GM21723 (cell line): ENCODE results near the gene PTPRG.

Experiments used
- ATAC-seq: cut with Tn5 transposase; IDR thresholded peaks from one replicate; pipeline ENCODE4 v1.9.1; 2021; ENCODE audit warnings: mild to moderate bottlenecking, moderate library complexity; ENCODE audit not compliant: unreplicated experiment

PTPRG gene

DNA sequence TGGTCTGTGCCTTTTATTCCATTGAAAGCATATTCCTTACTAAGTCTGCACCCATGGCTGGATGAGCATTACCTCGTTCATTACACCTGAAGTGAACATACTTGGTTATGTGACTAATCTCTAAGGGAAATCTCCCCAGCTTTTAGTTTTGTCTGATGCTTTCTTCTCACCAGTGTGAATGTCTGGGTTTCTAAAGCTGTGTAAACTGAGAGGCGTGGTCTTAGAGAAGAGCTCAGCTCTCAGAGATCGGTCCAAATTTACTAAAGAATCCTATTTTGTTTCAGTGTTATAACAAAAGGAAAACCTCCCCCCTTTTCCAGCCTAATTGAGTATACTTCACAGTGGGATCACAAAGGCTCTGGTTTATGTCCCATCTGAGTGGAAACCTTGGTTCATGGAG lies 352.3 kb downstream of the PTPRG start:
- no peak for ATAC-seq

DNA sequence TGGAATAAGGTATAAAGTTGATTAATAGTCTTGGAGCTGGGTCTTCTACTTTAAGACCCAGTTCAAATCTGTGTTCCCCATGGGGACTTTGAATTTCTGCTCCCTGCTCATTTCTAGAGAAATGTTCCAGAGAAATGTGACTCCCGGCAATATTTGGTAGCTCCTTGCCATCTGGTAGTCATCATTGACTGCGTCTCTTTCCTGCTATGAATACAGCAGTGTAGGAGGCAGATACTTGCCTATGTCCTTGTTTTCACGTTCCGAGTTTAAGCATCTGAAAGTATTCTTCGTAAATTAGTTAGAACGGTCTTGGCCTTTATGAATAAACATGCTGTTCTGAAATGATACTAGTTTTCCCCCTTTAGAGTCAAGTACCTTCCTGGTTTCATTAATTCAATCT lies 352.9 kb downstream of the PTPRG start:
- no peak for ATAC-seq

DNA sequence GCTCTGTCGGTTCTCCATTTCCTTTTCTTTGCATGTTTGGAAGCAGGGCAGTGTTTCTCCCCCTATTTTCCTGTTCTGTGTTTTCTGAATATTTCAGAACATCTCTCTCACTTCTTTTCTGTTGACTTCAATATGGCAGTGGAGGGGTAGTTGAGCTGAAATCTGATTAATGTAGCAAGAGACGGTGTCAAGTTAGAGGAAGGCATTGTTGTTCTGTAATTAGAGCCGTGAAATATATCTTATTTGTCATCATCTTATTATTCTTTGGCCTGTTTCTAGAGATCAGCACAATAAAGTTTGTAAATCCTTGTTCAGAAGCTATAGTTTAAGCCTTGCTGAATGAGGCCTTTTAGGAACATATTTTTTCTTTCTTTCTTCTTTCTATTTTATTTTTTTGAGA lies 353.9 kb downstream of the PTPRG start:
- no peak for ATAC-seq

DNA sequence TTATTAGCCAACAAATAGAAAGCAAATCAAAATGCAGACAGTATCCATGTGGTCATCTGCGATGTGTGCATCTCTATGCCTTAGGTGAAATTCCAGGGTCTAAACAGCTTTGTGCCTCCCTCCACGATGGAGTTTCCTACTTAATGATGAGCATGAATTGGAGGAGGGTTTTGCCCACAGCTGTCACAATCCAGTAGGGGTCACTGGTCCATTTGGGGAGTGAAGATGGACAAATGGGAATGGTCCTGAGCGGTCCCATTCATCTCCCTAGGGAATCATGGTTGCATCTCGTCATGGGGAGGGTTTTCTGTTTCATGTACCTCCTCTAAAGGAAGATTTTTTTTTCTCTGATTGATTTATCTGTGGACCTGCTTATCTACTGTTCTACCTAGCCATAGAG lies 358.0 kb downstream of the PTPRG start:
- ATAC-seq = no peak

DNA sequence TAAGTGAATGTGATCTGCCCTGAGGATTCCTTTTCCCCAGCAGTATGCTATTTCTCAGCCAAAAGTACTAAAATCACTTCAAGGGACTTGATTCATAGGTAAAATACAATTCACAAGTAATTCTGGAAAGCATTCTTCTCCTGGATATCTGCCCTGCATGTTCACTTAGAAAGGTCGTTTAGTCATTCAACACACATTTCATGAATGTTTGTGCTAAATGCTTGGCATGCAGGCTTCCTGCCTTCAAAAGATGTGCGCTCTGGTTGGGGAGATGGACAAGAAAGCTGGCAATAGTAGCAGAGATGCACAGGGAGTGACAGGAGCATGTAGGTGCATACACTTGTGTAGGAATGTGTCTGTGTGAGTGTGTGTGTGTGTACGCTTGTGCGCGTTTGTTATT lies 360.7 kb downstream of the PTPRG start:
- no peak for ATAC-seq

DNA sequence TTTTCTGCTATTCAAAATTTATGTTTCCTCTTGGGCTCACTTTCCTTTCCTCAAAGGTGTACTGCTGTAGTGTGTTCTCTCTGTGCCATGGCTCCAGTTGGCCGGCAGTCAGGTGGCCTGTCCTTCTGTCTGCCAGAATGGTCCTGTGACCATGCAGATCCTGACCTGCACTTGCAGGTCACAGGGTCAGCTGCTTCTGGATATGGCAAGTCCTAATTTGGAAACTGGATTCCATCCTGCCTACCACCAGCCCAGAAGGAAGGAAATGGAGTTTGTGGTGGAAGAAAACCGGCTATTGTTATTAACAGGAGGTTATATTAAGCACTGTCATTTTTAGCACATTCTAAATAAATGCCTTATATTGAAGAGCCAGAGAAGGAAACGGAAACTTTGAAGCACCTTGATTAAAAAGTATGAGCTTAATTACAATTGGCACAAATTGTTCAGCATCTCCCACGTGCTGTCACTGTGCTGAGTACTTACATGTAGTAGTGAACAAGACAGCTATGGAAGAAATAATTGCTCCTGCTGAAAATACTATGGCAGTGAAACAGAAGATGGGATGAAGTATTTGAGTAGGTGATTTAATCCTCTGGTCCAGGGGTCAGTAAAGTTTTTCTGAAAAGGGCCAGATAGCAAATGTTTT lies 362.8 kb downstream of the PTPRG start:
- no peak for ATAC-seq

DNA sequence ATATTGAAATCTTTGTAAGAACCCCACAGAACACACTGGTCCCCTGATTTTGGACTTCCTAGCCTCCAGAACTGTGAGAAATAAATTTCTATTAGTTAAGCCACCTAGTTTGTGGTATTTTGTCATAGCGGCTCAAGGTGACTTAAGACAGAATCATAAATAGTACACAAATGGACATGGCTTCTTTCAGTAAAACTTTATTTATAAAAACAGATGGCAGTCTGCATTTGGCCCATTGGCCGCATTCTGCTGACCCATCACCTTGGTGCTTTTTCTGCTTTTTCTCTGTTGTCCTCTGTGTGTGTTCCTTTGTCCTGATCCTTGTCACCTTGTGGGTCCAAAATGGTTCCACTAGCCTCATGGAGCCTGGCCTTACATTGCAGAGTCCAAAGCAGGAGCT lies 363.6 kb downstream of the PTPRG start:
- ATAC-seq = no peak

DNA sequence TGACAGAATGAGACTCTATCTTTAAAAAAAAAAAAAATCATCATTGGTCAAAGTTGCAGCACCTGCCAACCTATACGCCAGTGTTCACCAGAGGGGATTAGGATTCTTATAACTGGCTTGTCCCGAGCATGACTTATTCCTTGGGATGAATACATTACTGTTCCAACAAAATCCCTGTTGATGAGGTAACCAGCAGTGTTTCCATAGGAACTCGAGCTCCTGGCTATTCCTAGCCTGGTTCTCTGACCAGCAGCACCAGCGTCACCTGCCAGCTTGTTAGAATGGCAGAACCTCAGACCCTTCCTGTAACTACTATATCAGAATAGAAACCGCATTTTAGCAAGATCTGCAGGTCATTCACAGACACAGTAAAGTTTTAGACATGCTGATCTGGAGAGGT lies 364.4 kb downstream of the PTPRG start:
- no peak for ATAC-seq

DNA sequence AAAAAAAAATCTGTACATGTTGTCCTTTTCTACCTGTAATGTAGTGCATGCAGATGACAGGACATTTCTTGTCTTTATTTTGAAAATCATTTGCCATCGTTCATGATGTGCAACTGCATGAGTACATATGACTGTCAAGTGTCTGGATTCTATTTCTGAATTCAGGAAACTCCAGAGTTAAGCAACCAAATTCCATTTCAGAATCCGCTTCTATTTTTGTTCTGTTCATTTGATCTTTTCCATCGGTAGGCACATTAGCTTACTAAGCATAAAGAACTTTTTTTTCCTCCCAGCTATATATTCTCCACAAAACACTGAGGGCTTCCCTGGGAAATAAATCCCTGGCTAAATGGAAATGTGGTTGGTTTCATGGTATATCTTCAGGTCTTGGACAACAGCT lies 365.6 kb downstream of the PTPRG start:
- no peak for ATAC-seq

DNA sequence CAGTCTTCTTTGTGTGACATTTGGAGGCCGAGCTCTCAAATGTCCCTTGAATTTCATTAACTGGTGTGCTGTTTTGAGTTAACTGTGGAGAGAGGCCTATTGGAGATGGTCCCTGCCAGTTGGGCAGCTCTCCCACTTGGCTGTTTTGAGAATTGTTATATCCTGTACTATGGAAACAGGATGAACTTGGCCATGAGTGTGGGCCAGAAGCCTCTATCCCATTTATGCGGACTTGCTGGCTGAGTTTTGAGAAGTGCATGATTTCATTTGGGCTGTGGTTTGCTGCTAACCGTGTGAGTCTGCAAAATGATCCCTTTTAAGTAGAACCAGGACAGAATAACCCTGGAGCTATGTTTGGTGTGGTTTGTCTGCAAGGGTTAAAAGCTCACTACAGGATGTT lies 366.0 kb downstream of the PTPRG start:
- ATAC-seq = no peak

DNA sequence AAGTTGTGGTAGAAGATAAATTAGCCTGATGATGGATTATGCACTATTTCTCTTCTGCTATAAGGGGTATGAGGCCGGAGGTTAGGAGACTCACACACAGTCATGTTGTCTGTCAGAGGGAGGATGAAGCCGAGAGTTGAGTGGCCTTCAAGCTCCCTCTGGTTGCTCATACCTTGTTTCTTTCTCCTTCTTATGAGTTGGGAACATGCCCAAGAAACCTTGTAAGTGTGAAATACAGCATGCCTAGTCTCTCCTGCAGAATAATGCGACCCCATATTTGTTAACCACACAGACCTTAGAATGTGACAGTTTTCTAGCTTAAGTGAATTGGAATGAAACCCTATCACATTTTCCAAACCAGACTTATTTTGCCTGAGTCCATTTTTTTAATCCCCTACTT lies 366.7 kb downstream of the PTPRG start:
- ATAC-seq = no peak

DNA sequence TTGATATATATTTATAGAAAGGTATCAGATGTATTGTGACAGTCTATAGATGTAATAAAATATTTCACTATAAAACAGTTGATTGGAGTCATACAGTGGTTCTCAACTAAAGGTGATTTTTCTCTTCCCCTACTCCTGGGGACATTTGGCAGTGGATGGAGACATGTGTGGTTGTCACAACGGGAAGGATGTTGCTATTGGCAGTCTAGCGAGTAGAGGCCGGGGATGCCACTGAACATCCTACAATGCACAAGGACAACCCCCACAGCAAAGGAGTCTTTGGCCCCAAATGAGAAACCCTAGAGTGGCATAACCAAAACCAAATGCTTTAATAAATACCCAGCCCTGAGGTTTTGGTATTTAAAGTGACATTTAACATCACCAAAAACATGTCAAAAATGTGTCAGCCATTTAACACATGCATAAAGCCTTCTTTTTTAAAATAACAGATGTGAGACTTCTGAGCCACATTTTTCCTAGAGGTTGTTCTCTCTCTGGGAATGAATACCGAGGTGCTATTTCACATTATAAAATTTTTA lies 367.5 kb downstream of the PTPRG start:
- ATAC-seq = no peak

DNA sequence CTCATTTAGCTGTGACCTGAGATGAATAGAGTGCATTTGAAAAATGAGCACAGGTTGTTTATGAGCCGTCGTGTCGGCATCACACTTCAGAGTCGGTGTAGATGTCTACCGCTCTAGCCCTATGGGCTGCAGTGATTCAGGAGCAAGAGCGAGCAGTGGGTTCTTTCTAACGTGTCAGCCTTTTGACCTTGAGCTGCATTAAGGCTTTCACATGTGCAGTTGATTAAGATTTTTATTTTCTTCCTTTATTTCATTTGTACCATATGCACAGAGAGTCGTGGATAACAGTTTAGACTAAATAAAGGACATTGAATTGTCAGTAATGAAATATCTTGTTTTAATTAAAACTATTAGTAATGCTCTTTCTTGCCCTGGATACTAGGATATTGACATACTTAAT lies 368.2 kb downstream of the PTPRG start:
- no peak for ATAC-seq

DNA sequence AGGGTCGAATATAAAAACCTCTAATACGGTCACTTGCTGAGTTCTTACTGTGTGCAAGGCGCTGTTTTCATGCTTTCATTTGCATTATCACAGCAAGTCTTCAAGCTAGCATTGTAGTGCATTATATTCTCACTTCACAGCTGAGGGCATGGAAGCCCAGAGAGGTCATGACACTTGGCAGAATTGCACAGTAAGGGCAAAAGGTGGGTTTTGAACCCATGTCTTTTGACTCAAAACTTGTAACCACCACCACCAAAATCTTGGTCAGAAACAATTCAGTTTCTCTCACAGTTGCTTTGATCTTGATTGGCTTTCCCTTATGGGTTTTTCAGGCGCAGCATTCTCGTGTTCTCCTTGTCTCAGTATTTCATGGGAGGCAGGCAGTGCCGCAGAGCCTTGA lies 371.1 kb downstream of the PTPRG start:
- ATAC-seq = no peak

DNA sequence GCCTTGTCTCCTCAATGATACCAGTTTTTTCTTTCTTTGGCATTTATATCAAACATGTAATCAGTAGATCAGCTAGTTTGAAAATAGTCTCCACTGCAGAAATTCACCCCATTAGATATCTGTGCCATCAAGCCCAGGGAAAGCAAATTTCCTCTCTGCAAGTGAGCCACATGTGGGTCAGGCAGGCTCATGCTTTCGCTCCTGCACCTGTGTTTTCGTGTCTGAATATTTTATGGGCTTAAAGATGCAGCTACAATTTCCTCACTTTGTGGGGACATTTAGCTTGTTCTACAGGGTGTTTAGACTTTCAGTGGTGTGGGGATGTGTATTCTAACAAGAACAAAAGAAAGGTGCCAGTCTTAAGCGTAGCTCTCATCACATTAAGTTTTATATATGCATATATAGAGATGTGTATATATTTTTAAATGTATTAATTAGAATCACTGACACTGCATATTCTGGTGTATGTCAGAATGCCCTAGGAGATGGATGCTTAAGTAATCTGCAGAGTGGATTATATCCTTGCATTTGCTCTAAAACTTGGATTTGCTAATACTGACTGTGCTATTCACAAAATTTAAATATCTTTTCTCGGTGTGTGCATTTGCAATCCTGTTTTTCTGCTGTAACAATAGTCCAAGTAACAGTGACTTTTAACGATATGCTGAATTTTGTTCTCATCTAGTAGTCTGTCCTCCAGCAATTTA lies 372.6 kb downstream of the PTPRG start:
- no peak for ATAC-seq

DNA sequence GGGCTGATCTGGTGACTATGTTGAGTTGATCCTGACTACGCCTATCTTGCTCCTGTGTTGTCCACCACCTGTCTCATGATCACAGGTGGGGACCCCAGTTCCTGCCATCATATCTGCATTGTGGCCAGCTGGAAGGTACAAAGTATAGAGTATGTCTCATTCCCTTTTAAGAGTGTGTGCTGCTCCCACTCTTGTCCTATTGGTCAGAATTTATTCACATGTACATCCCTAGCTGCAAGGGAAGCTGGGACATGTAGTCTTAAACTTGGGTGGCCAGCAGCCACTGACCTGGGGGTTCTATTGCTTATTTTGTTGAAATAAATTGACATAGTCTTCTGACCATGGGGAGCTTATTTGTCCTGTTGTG lies 373.1 kb downstream of the PTPRG start:
- ATAC-seq = no peak

DNA sequence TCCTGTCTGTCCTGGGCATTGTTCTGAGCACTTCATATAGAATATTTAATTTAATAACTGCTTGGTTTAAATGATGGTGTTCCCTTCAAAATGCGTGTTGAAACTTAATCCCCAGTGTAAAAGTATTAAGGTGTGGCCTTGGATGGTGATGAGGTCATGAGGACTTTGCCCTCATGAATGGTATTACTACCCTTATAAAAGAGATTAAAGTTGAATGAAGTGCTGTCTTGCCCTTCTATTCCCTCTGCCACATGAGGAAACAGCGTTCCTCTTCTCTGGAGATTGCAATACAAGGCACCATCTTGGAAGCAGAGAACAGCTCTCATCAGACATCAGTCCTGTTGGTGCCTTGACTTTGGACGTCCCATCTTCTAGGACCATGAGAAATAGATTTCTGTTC lies 374.4 kb downstream of the PTPRG start:
- ATAC-seq = no peak

DNA sequence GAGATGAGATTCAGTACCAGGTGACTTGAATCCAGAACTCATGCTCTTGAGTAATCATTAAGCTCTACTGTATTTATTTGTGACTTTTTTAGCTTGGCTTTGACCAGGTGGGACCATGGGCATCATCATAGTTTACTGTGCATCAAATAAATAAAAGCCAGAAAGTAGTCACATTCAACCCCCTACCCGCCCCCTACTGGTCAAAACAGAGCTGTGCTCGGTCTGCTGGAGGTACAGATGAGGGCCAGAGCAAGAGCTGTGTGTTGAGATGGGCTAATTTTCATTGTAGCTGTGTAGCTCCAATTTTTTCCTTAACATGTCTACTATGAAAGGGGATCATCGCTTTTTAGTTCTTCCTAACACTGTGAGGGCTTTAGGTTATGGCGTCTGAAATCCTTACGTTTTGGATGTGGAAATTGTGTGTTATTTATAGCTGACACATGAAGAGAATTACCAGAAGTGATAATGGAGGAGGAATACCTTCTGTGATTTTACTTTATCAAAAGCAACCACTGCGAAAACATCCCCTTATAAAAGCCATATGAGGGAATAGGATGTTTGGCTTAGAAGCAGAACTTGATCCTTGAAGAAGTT lies 375.1 kb downstream of the PTPRG start:
- no peak for ATAC-seq

DNA sequence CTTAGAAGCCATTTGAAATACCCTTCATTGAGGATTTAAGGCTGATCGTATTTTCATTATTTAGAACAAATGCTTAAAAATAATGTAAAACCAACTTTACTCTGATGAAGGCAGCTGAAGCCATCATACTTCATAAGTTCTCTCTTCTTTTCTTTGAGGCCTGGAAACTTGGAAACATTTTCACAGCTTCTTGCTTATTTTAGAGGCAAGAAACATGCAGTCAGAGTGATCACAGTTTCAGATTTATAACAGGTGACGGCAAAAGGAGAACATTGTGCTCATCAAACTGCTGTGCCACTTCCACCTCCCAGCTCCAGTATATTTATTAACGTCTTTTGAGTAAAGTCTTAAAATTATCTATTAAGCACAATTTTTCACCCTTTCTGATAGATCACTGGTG lies 376.1 kb downstream of the PTPRG start:
- no peak for ATAC-seq

DNA sequence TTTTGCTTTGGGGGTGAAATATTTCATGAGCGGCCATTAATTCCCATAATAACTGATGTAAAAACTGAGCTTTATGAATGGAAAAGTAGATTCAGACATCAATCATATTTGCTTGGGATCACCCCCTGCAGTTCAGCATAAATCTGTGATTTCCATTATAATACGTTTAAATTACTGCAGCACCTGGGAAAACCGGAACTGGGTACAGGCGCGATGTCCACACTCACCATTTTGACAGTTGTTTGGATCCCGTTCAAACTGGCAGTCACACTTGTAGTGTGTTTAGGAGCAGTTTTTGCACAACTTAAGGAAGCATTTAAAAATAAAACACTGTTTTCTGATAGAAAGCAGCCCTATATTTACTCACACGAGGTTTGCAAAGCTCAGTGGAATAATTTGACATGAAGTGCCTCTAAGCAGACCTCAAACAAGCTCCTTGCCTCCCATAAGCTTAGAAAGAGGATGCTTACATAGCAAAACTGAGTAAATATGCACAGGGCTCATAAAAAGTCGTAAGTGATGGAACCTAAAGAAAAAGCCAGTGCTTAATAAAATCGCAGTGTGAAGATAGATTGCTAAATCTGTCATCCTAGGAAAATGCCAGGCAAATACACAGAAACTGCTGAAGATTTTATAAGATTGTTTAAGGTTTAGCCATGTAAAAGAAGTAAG lies 377.6 kb downstream of the PTPRG start:
- no peak for ATAC-seq

DNA sequence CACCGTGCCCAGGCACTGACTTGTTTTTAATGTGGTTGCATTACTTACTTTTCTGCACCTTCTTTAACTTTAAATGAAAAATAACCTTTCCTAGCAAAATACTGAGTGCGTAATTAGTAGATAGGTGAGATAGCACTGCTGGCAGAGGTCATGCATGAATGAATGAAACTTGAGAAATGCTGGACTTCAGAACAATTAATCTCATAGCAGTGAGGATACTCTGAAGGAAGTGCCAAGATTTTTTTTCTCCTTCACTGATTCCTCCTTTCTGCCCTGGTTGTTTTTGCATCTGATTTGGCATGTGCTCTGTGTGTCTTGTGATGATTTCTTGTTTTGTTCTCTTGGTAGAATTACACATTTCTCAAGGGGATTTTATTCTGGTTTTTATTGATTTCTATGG lies 378.9 kb downstream of the PTPRG start:
- ATAC-seq = no peak

DNA sequence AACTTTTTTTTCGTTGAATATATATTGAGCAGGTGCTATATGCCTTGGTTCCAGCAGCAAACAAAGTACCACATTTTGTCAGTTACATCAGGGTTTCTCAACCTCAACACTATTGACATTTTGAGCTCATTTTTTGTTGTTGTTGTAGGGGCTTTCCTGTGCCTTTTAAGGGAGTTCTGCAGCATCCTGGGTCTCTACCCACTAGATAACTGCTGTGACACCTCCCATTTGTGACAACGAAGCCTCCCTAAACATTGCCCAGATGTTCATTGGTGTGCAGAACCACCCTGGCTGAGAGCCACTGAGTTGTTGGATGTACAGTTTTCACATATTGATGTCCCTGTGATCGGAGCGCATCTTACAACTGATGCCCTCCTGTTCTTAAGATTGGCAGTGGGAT lies 382.6 kb downstream of the PTPRG start:
- no peak for ATAC-seq
